Astrocyte (in vitro differentiated cells and primary cell): ENCODE results near the gene ADM. TPM values are rescaled to one million over a fixed set of nuclear protein-coding genes. Genes with fewer than 3 reads are reported as not detected.

Experiments
- DNase-seq: peaks from one replicate; pipeline ENCODE4 v3.0.0-alpha.2; 2010; ENCODE audit warnings: low read depth
- FAIRE-seq: peaks from 2 replicates; lab custom pipeline; 2011; peaks lifted over from hg19 to GRCh38; lab: Jason Lieb, UNC
- H2AFZ ChIP-seq: 2 replicates; pipeline ENCODE4 v1.6.0; 2012; ENCODE audit warnings: low read depth, low read length, inconsistent platforms
- H3K27ac ChIP-seq: 2 replicates; pipeline ENCODE4 v1.5.1; 2011; ENCODE audit warnings: low read depth, low read length, inconsistent platforms
- H3K27me3 ChIP-seq: 2 replicates; pipeline ENCODE4 v1.6.0; 2011; ENCODE audit warnings: low read length, inconsistent platforms; ENCODE audit not compliant: insufficient read depth
- H3K36me3 ChIP-seq: 2 replicates; pipeline ENCODE4 v1.5.1; 2011; ENCODE audit warnings: low read length, inconsistent platforms; ENCODE audit not compliant: insufficient read depth
- H3K4me1 ChIP-seq: 2 replicates; pipeline ENCODE4 v1.5.1; 2011; ENCODE audit warnings: low read length, inconsistent platforms; ENCODE audit not compliant: insufficient read depth
- H3K4me2 ChIP-seq: 2 replicates; pipeline ENCODE4 v1.6.0; 2012; ENCODE audit warnings: low read length, inconsistent platforms
- H3K4me3 ChIP-seq: 2 replicates; pipeline ENCODE4 v1.5.1; 2011; ENCODE audit warnings: low read depth, mild to moderate bottlenecking, low read length, inconsistent platforms; ENCODE audit not compliant: insufficient read depth
- H3K79me2 ChIP-seq: 2 replicates; pipeline ENCODE4 v1.6.0; 2012; ENCODE audit warnings: mild to moderate bottlenecking, low read length, inconsistent platforms; ENCODE audit not compliant: insufficient read depth
- H3K9ac ChIP-seq: 2 replicates; pipeline ENCODE4 v1.6.0; 2012; ENCODE audit warnings: mild to moderate bottlenecking, low read length, inconsistent platforms
- H3K9me3 ChIP-seq: 2 replicates; pipeline ENCODE4 v1.5.1; 2012; ENCODE audit warnings: low read depth, mild to moderate bottlenecking, low read length, inconsistent platforms; ENCODE audit not compliant: insufficient read depth
- H4K20me1 ChIP-seq: 2 replicates; pipeline ENCODE4 v1.6.0; 2012; ENCODE audit warnings: low read length, inconsistent platforms; ENCODE audit not compliant: insufficient read depth
- H3K27ac Mint-ChIP-seq: one replicate; pipeline ENCODE4 v1.8.0; 2021; ENCODE audit warnings: mild to moderate bottlenecking, mixed read lengths; ENCODE audit not compliant: unreplicated experiment
- H3K27me3 Mint-ChIP-seq: one replicate; pipeline ENCODE4 v1.8.0; 2021; ENCODE audit warnings: low read depth, mixed read lengths; ENCODE audit not compliant: unreplicated experiment
- H3K36me3 Mint-ChIP-seq: one replicate; pipeline ENCODE4 v1.8.0; 2021; ENCODE audit warnings: low read depth, mixed read lengths; ENCODE audit not compliant: unreplicated experiment
- H3K4me1 Mint-ChIP-seq: one replicate; pipeline ENCODE4 v1.8.0; 2021; ENCODE audit warnings: low read depth, mixed read lengths; ENCODE audit not compliant: unreplicated experiment
- H3K4me3 Mint-ChIP-seq: one replicate; pipeline ENCODE4 v1.8.0; 2021; ENCODE audit warnings: mild to moderate bottlenecking, moderate library complexity, mixed read lengths; ENCODE audit not compliant: unreplicated experiment
- H3K9me3 Mint-ChIP-seq: one replicate; pipeline ENCODE4 v1.8.0; 2021; ENCODE audit warnings: mild to moderate bottlenecking, mixed read lengths; ENCODE audit not compliant: unreplicated experiment
- EZH2 ChIP-seq: IDR thresholded peaks from 2 replicates; pipeline ENCODE4 v1.6.1; 2012; ENCODE audit warnings: mild to moderate bottlenecking, low read length, inconsistent platforms; ENCODE audit not compliant: insufficient read depth
- total RNA-seq: library from RNA; stranded (reverse); gene quantifications from 2 replicates; pipeline ENCODE4 v1.2.1, GENCODE V29; 2021
- TF ChIP-seq, protein P1 (sequence below): IDR thresholded peaks from 2 replicates; pipeline ENCODE4 v1.5.1; 2011; ENCODE audit warnings: low read depth, mild to moderate bottlenecking, inconsistent platforms, low read length, moderate library complexity; ENCODE audit not compliant: insufficient read depth

ADM gene
- total RNA-seq, 1 donor from 2014 or later: 78.7 TPM

GRCh38 chr11:10273738-10274137, 31.1 kb upstream of the ADM start:
- no peak overlapping the region for H3K27ac ChIP-seq
- Mint-ChIP-seq H3K27me3 (no peaks in the 10 kb centered on the region), H3K27ac (no peak overlapping the region), H3K9me3 (no peaks in the 10 kb centered on the region), H3K36me3 (no peaks in the 10 kb centered on the region), H3K4me3 (no peak overlapping the region), H3K4me1 (peaks cover 12% of the 10 kb centered on the region)
- DNase-seq: no peak
- H3K9ac ChIP-seq: no peak overlapping the region
- TF ChIP-seq, protein P1, sequence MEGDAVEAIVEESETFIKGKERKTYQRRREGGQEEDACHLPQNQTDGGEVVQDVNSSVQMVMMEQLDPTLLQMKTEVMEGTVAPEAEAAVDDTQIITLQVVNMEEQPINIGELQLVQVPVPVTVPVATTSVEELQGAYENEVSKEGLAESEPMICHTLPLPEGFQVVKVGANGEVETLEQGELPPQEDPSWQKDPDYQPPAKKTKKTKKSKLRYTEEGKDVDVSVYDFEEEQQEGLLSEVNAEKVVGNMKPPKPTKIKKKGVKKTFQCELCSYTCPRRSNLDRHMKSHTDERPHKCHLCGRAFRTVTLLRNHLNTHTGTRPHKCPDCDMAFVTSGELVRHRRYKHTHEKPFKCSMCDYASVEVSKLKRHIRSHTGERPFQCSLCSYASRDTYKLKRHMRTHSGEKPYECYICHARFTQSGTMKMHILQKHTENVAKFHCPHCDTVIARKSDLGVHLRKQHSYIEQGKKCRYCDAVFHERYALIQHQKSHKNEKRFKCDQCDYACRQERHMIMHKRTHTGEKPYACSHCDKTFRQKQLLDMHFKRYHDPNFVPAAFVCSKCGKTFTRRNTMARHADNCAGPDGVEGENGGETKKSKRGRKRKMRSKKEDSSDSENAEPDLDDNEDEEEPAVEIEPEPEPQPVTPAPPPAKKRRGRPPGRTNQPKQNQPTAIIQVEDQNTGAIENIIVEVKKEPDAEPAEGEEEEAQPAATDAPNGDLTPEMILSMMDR: no peak
- no peak for TF ChIP-seq EZH2
- H2AFZ ChIP-seq: no peak overlapping the region
- no peak overlapping the region for H3K4me3 ChIP-seq
- H3K9me3 ChIP-seq: no peaks in the 10 kb centered on the region
- no peaks in the 10 kb centered on the region for H3K4me1 ChIP-seq
- peaks cover 30% of the 10 kb centered on the region for H3K79me2 ChIP-seq
- H3K27me3 ChIP-seq: no peaks in the 10 kb centered on the region
- H3K4me2 ChIP-seq: no peak overlapping the region
- H4K20me1 ChIP-seq: peaks cover 31% of the 10 kb centered on the region
- no peak for FAIRE-seq
- H3K36me3 ChIP-seq: no peaks in the 10 kb centered on the region

DNA sequence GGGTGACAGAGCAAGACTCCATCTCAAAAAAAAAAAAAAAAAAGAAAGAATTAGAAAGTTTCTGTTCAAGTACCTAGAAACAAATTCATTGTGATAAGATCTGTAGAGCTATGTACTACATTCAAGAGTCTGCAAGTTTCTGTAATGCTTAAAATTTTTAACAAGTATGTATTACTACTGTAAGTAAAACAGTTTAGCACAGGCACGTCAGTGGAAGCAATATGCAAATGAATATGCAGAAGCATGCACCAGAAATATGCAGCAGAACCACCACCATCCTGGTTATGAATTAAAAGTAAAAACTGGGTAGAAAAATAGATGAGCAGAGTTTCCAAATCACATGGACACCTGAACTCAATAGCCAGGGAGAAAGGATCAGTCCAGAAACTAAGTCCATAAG, 30.1 kb upstream of the ADM start:
- Histone ChIP-seq H3K9me3 (no peaks in the 10 kb centered on the region), H3K36me3 (no peaks in the 10 kb centered on the region), H3K9ac (no peak overlapping the region), H3K4me2 (no peak overlapping the region), H4K20me1 (peaks cover 21% of the 10 kb centered on the region), H3K4me3 (no peak overlapping the region), H3K27ac (no peak overlapping the region), H2AFZ (no peak overlapping the region), H3K4me1 (no peaks in the 10 kb centered on the region), H3K79me2 (peaks cover 28% of the 10 kb centered on the region), H3K27me3 (no peaks in the 10 kb centered on the region)
- Mint-ChIP-seq H3K9me3 (no peaks in the 10 kb centered on the region), H3K27ac (no peak overlapping the region), H3K36me3 (no peaks in the 10 kb centered on the region), H3K27me3 (no peaks in the 10 kb centered on the region), H3K4me1 (peaks cover 7% of the 10 kb centered on the region), H3K4me3 (no peak overlapping the region)
- no peak for TF ChIP-seq EZH2
- TF ChIP-seq, protein P1: no peak
- DNase-seq: no peak
- no peak for FAIRE-seq

DNA sequence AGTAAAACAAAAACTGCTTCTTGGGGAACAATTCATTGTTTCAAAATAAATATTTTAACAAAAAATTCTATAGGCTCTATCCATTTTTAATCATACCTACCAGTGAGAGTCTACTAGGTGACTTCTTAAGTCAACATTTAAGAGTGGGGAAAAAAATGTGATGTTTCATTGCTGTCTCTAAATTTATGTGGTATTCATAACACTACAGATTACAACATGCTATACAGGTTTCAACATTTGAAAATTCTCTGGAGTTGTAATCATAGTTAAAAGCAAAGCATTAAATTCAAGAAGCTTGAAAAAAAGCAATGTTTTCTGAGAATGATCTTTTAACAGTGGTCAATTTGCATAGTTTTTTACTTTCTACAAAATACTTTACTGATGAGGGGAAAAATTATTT, 29.2 kb upstream of the ADM start:
- H2AFZ ChIP-seq: no peak overlapping the region
- no peaks in the 10 kb centered on the region for H3K9me3 ChIP-seq
- H3K79me2 ChIP-seq: peaks cover 30% of the 10 kb centered on the region
- Mint-ChIP-seq H3K27me3 (no peaks in the 10 kb centered on the region), H3K4me1 (peaks cover 7% of the 10 kb centered on the region), H3K9me3 (no peaks in the 10 kb centered on the region), H3K4me3 (no peak overlapping the region), H3K27ac (no peak overlapping the region), H3K36me3 (no peaks in the 10 kb centered on the region)
- no peaks in the 10 kb centered on the region for H3K27me3 ChIP-seq
- H4K20me1 ChIP-seq: peaks cover 21% of the 10 kb centered on the region
- no peak overlapping the region for H3K4me2 ChIP-seq
- H3K36me3 ChIP-seq: no peaks in the 10 kb centered on the region
- no peak for DNase-seq
- no peak overlapping the region for H3K4me3 ChIP-seq
- no peak for TF ChIP-seq EZH2
- TF ChIP-seq, protein P1: no peak
- no peaks in the 10 kb centered on the region for H3K4me1 ChIP-seq
- FAIRE-seq: no peak
- no peak overlapping the region for H3K27ac ChIP-seq
- H3K9ac ChIP-seq: no peak overlapping the region
